PC-3 (cell line): ENCODE measurements around the gene USP34. TPM values are rescaled to one million over a fixed set of nuclear protein-coding genes. Genes with fewer than 3 reads are reported as not detected.

Experiments used
- ATAC-seq: fragments of 200-7000 bp; cut with Tn5 transposase; 2 replicates; pipeline ENCODE4 v1.9.1; 2020; ENCODE audit warnings: mild to moderate bottlenecking, moderate library complexity
- BruUV-seq: library from RNA; stranded (reverse); fragments of 400-500 nt; replicated peaks from 2 replicates; lab custom pipeline; 2021; lab: Mats Ljungman, UMichigan
- CTCF ChIA-PET: fragments of 300-600 bp; sonication (Branson Sonifier 250); formaldehyde crosslinking; loops from one replicate; lab custom pipeline; 2022; ENCODE audit warnings: antibody characterized with exemption; lab: Charles Lee
- POLR2A ChIA-PET: fragments of 300-600 bp; sonication (Branson Sonifier 250); formaldehyde crosslinking; loops from one replicate; lab custom pipeline; 2022; ENCODE audit warnings: antibody characterized with exemption; ENCODE audit not compliant: unreplicated experiment; lab: Charles Lee
- DNase-seq: peaks from one replicate; pipeline ENCODE4 v3.0.0-alpha.2; 2015
- H2AFZ ChIP-seq: fragments of 300-600 bp; sonication (generic); 2 replicates; pipeline ENCODE4 v1.6.0; 2016; ENCODE audit warnings: antibody characterized with exemption, low read length
- H3F3A ChIP-seq: fragments of 300-600 bp; sonication (generic); one replicate; pipeline ENCODE4 v1.6.0; 2017; ENCODE audit warnings: antibody characterized with exemption, low read length, control low read depth, mild to moderate bottlenecking; ENCODE audit not compliant: unreplicated experiment
- H3K27ac ChIP-seq: fragments of 300-600 bp; sonication (generic); 2 replicates; pipeline ENCODE4 v1.5.1; 2016; ENCODE audit warnings: mild to moderate bottlenecking, low read length
- H3K27me3 ChIP-seq: fragments of 300-600 bp; sonication (generic); 2 replicates; pipeline ENCODE4 v1.6.1; 2016; ENCODE audit warnings: low read length, mixed read lengths
- H3K36me3 ChIP-seq: fragments of 300-600 bp; sonication (generic); 2 replicates; pipeline ENCODE4 v1.6.1; 2016; ENCODE audit warnings: low read depth, mixed run types, low read length, mixed read lengths
- H3K4me1 ChIP-seq: fragments of 300-600 bp; sonication (generic); 2 replicates; pipeline ENCODE4 v1.5.1; 2016; ENCODE audit warnings: low read length; ENCODE audit not compliant: insufficient read depth
- H3K4me2 ChIP-seq: fragments of 300-600 bp; sonication (generic); 2 replicates; pipeline ENCODE4 v1.6.0; 2016; ENCODE audit warnings: low read length
- H3K4me3 ChIP-seq: fragments of 300-600 bp; sonication (generic); 2 replicates; pipeline ENCODE4 v1.5.1; 2016; ENCODE audit warnings: mild to moderate bottlenecking, low read length, mixed read lengths
- H3K79me2 ChIP-seq: fragments of 300-600 bp; sonication (generic); 2 replicates; pipeline ENCODE4 v1.6.1; 2017; ENCODE audit warnings: low read length, mixed read lengths
- H3K9ac ChIP-seq: fragments of 300-600 bp; sonication (generic); 2 replicates; pipeline ENCODE4 v1.6.0; 2016; ENCODE audit warnings: mild to moderate bottlenecking, low read length
- H3K9me2 ChIP-seq: fragments of 300-600 bp; sonication (generic); replicated peaks from 2 replicates; pipeline ENCODE4 v1.6.1; 2016; ENCODE audit warnings: mixed run types, low read length, mixed read lengths
- H3K9me3 ChIP-seq: fragments of 300-600 bp; sonication (generic); 2 replicates; pipeline ENCODE4 v1.6.1; 2016; ENCODE audit warnings: low read length, mixed read lengths
- H4K20me1 ChIP-seq: fragments of 300-600 bp; sonication (generic); 2 replicates; pipeline ENCODE4 v1.6.1; 2016; ENCODE audit warnings: low read length, mixed read lengths
- CTCF ChIP-seq: fragments of 300-600 bp; sonication (generic); conservative IDR thresholded peaks from 2 replicates; pipeline ENCODE4 v1.5.1; 2017; ENCODE audit warnings: antibody characterized with exemption, low read depth, mild to moderate bottlenecking, low read length
- EZH2 ChIP-seq: fragments of 300-600 bp; sonication (generic); IDR thresholded peaks from one replicate; pipeline ENCODE4 v1.6.1; 2017; ENCODE audit warnings: antibody characterized with exemption, mild to moderate bottlenecking, low read length; ENCODE audit not compliant: unreplicated experiment
- EZH2phosphoT487 ChIP-seq: fragments of 300-600 bp; sonication (generic); IDR thresholded peaks from 2 replicates; pipeline ENCODE4 v1.6.1; 2018; ENCODE audit warnings: mild to moderate bottlenecking, antibody characterized with exemption, low read length, borderline replicate concordance
- intact Hi-C: fragments of 100-400 bp; cut with micrococcal nuclease; formaldehyde crosslinking; loops from 2 replicates; pipeline ENCODE4 v1.9.0; 2023
- total RNA-seq: library from RNA; depleted of rRNA; stranded (reverse); fragments of >200 nt; gene quantifications from 2 replicates; pipeline ENCODE4 v1.2.3, GENCODE V29; 2014

USP34 gene
- total RNA-seq, 1 experiment from 2014 or later, result 67.1 TPM

GRCh38 chr2:61218817-61219170 is 252.1 kb downstream of the USP34 start:
- ATAC-seq (peak; percentile 80), DNase-seq (peak; percentile 61)
- H3K9ac ChIP-seq, result no peak overlapping the region
- no peaks in the 10 kb centered on the region for H3K27me3 ChIP-seq
- H3K79me2 ChIP-seq, result no peaks in the 10 kb centered on the region
- ChIA-PET CTCF (no interaction called here), POLR2A (no interaction called here)
- H3K4me1 ChIP-seq, result peaks cover 19% of the 10 kb centered on the region
- TF ChIP-seq EZH2phosphoT487 (no peak), EZH2 (no peak), CTCF (no peak)
- no peaks in the 10 kb centered on the region for H3F3A ChIP-seq
- no peaks in the 10 kb centered on the region for H3K9me2 ChIP-seq
- BruUV-seq, result no TSS peak
- peak overlapping the region; percentile 28 for H3K27ac ChIP-seq
- no peak overlapping the region for H3K4me2 ChIP-seq
- peaks cover 34% of the 10 kb centered on the region; the same call in 1 of the 2 replicates for H3K36me3 ChIP-seq
- H3K9me3 ChIP-seq, result no peaks in the 10 kb centered on the region
- intact Hi-C loops, result no loop called here
- H2AFZ ChIP-seq, result no peak overlapping the region
- H4K20me1 ChIP-seq, result no peaks in the 10 kb centered on the region
- H3K4me3 ChIP-seq, result no peak overlapping the region

DNA sequence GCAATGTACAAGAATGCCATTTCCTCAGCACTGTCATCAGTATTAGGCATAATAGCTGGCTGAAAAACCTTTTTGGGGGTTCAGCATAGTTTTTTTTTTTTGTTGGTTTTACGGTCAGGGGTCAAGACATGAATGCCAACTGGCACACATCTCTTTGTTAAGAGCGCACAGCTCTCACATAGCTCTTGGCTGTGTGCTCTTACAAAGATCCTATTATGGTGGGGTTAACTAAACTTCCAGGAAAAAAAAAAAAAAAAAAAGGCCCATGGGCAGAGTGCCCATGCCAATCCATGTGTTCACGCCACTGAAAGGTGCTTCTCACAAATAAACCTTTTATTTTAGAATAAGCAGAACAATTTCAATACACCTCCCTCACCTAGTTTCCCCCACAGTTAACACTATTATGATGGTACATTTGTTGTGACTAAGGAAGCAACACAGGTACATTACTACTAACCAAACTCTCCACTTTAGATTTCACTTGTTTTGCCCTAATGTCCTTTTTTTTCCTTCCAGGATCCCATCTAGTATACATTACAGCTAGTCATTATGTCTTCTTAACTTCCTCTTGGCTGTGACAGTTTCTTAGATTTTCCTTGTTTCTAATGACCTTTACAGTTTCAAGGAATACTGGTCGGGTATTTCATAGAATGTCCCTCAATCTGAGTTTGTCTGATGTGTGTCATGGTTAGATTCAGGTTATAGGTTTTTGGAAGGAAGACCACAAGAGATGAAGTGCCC is 252.6 kb downstream of the USP34 start:
- Histone ChIP-seq H3K4me1 (peaks cover 19% of the 10 kb centered on the region), H3K27me3 (no peaks in the 10 kb centered on the region), H3K9ac (no peak overlapping the region), H3K9me3 (no peaks in the 10 kb centered on the region), H2AFZ (no peak overlapping the region), H4K20me1 (no peaks in the 10 kb centered on the region), H3K36me3 (peaks cover 33% of the 10 kb centered on the region; the same call in 1 of the 2 replicates), H3K9me2 (no peaks in the 10 kb centered on the region), H3K4me3 (no peak overlapping the region), H3K79me2 (no peaks in the 10 kb centered on the region), H3F3A (no peaks in the 10 kb centered on the region), H3K27ac (peak overlapping the region; percentile 28), H3K4me2 (no peak overlapping the region)
- intact Hi-C loops, result no loop called here
- ATAC-seq (no peak; the same call in 1 of the 2 replicates), DNase-seq (no peak)
- no TSS peak for BruUV-seq
- CTCF ChIA-PET, result no interaction called here
- POLR2A ChIA-PET, result no interaction called here
- TF ChIP-seq CTCF, result no peak
- no peak for TF ChIP-seq EZH2phosphoT487
- TF ChIP-seq EZH2, result no peak

GRCh38 chr2:61214171-61214570 is 256.7 kb downstream of the USP34 start:
- H3K9me3 ChIP-seq, result no peaks in the 10 kb centered on the region
- peaks cover 20% of the 10 kb centered on the region for H3K4me1 ChIP-seq
- TF ChIP-seq EZH2, result no peak
- H3K9ac ChIP-seq, result no peak overlapping the region
- intact Hi-C loops, result no loop called here
- H3K9me2 ChIP-seq, result no peaks in the 10 kb centered on the region
- H3K79me2 ChIP-seq, result no peaks in the 10 kb centered on the region
- no peak for DNase-seq
- H3K27me3 ChIP-seq, result no peaks in the 10 kb centered on the region
- peaks cover 17% of the 10 kb centered on the region for H3K36me3 ChIP-seq
- ChIA-PET CTCF (no interaction called here), POLR2A (no interaction called here)
- ATAC-seq, result no peak
- no peak overlapping the region for H2AFZ ChIP-seq
- no peaks in the 10 kb centered on the region for H4K20me1 ChIP-seq
- H3K27ac ChIP-seq, result no peak overlapping the region
- H3K4me2 ChIP-seq, result no peak overlapping the region
- H3F3A ChIP-seq, result no peaks in the 10 kb centered on the region
- no peak overlapping the region for H3K4me3 ChIP-seq
- BruUV-seq, result no TSS peak
